ENCODE results near the gene NRN1.

NRN1 gene

DNA sequence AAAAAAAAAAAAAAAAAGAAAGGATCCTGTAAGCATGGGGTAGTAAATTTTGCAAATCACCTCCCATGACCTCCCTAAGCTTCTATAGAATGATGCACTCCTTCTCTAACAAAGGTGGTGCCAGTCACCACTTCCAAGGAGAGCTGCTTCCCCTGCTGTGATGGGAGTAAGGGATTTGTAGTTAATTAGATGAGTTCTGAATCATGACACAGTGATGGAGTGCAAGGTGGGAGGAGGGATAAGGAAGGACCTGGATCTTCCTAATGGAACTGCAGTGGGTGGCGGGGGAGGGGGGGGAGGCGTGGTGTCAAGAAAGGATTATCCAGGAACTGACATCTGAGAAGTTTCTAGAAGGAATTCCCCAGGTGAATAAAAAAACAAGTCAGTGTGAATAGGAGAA, 47.8 kb downstream of the NRN1 start:
- TF ChIP-seq, protein P1, sequence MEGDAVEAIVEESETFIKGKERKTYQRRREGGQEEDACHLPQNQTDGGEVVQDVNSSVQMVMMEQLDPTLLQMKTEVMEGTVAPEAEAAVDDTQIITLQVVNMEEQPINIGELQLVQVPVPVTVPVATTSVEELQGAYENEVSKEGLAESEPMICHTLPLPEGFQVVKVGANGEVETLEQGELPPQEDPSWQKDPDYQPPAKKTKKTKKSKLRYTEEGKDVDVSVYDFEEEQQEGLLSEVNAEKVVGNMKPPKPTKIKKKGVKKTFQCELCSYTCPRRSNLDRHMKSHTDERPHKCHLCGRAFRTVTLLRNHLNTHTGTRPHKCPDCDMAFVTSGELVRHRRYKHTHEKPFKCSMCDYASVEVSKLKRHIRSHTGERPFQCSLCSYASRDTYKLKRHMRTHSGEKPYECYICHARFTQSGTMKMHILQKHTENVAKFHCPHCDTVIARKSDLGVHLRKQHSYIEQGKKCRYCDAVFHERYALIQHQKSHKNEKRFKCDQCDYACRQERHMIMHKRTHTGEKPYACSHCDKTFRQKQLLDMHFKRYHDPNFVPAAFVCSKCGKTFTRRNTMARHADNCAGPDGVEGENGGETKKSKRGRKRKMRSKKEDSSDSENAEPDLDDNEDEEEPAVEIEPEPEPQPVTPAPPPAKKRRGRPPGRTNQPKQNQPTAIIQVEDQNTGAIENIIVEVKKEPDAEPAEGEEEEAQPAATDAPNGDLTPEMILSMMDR (IDR thresholded peaks at IDR 0.05): no peak
- no peak for DNase-seq (ENCODE audit: low spot score)
- Histone ChIP-seq H3K27ac (no peak overlapping the region), H3K4me3 (no peak overlapping the region)

DNA sequence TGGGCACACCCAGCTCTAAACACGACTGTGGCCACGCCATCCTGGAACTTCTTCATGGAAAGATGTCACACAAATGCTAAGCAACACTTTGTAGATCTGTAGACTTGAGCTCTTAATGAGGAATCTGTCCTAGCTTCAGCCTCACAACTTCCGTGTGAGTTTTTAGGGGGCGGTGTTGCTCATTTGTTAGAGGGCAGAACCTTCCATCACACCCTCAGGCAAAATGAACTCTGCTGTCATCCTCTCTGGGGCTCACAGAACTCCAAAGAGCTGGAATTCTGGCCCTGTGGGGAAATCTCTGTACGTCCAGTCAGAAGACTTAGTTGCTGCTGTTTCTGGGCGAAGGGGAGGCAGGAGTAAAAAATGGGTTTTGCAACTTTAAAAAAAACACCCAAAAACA, 49.8 kb downstream of the NRN1 start:
- no peak overlapping the region for H3K4me3 ChIP-seq
- TF ChIP-seq, protein P1 (IDR thresholded peaks at IDR 0.05): no peak
- no peak for DNase-seq (ENCODE audit: low spot score)
- no peak overlapping the region for H3K27ac ChIP-seq

DNA sequence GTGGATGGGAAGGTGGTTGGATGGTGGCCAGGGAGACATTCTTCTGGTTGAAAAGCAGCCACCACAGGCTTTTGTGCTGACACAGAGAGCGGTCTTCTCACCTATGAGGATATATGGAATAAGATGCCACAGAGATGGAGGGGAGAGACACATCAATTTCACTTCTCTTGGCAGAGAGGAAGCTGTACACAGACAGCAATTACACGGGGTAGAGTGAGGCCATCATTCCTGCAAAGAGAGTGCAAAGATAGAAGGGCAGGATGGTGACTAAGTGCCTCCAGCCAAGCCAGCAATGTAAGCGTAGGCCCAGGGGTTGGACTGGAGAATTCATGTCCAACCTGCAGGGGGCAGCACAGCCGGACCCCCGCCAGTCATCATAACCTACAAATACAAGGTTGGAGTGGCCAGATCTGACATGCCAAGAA, 56.4 kb downstream of the NRN1 start:
- H3K27ac ChIP-seq: no peak overlapping the region
- no peak overlapping the region for H3K4me3 ChIP-seq
- TF ChIP-seq, protein P1 (IDR thresholded peaks at IDR 0.05): no peak
- DNase-seq (ENCODE audit: low spot score): no peak
